K562 (cell line): ENCODE data around the gene LUC7L. TPM values are rescaled to one million over a fixed set of nuclear protein-coding genes. Genes with fewer than 3 reads are reported as not detected.

Experiments used
- CBX8 ChIP-seq: fragments of 200-600 bp; sonication (generic); IDR thresholded peaks from 2 replicates; pipeline ENCODE4 v1.6.1; 2012; ENCODE audit warnings: borderline replicate concordance, mixed run types, low read depth, mild to moderate bottlenecking, moderate library complexity, mixed read lengths, low read length, control low read depth, inconsistent platforms; ENCODE audit not compliant: poor library complexity, severe bottlenecking; ENCODE audit errors: extremely low read depth
- EZH2 ChIP-seq: IDR thresholded peaks from 2 replicates; pipeline ENCODE4 v1.6.1; 2012; ENCODE audit warnings: low read depth, mild to moderate bottlenecking, inconsistent platforms, low read length, borderline replicate concordance
- IFI16 ChIP-seq: fragments of 250-450 bp; sonication (Bioruptor Pico); IDR thresholded peaks from 2 replicates; pipeline ENCODE4 v2.1.2; 2022; ENCODE audit warnings: mild to moderate bottlenecking, inconsistent platforms
- MYBL2 ChIP-seq, 2 experiments: fragments of 450-650 bp in 1 of 2; sonication (generic) in 1 of 2; formaldehyde crosslinking in 1 of 2; IDR thresholded peaks; 2 replicates each; pipeline versions ENCODE4 v1.6.1 to v1.8.1; 2017 to 2022; ENCODE audit warnings: borderline replicate concordance in 1 of 2, inconsistent platforms in 1 of 2, low read depth in 1 of 2, mild to moderate bottlenecking in 1 of 2, missing genetic modification reagents in 1 of 2, moderate library complexity in 1 of 2
- SRSF7 ChIP-seq: fragments of 200-400 bp; formaldehyde crosslinking; optimal IDR thresholded peaks from 2 replicates; pipeline ENCODE3; 2017; ENCODE audit warnings: mild to moderate bottlenecking, low read depth, low read length
- TAF9B ChIP-seq: fragments of 450-650 bp; IDR thresholded peaks from 2 replicates; pipeline ENCODE4 v1.6.1; 2018; ENCODE audit warnings: mild to moderate bottlenecking; ENCODE audit not compliant: partially characterized antibody
- TBP ChIP-seq: optimal IDR thresholded peaks from 2 replicates; pipeline ENCODE3; 2011; ENCODE audit warnings: low read depth, low read length, improper control_type of control experiment
- ZKSCAN8 ChIP-seq: fragments of 200-800 bp; sonication (Bioruptor generic); IDR thresholded peaks from 2 replicates; pipeline ENCODE4 v1.6.1; 2016; ENCODE audit warnings: missing genetic modification characterization, missing compliant biosample characterization
- ZNF24 ChIP-seq: fragments of 450-650 bp; IDR thresholded peaks from 2 replicates; pipeline ENCODE4 v1.6.1; 2016
- ZNF584 ChIP-seq: fragments of 200-800 bp; sonication (Bioruptor generic); IDR thresholded peaks from 2 replicates; pipeline ENCODE4 v1.6.1; 2016; ENCODE audit warnings: low read depth, mild to moderate bottlenecking, missing genetic modification characterization, missing compliant biosample characterization
- ZNF707 ChIP-seq: fragments of 250-450 bp; sonication (Bioruptor Pico); conservative IDR thresholded peaks from 2 replicates; pipeline ENCODE4 v1.8.0; 2022; ENCODE audit warnings: inconsistent platforms, mild to moderate bottlenecking, moderate library complexity
- ZNF766 ChIP-seq: fragments of 200-800 bp; sonication (Bioruptor generic); conservative IDR thresholded peaks from 2 replicates; pipeline ENCODE4 v1.6.1; 2016; ENCODE audit warnings: missing genetic modification characterization, missing compliant biosample characterization
- ZNF79 ChIP-seq: fragments of 250-450 bp; sonication (Bioruptor Pico); IDR thresholded peaks from 2 replicates; pipeline ENCODE4 v1.4.0; 2020; ENCODE audit warnings: low read depth, mild to moderate bottlenecking, moderate library complexity
- polyA plus RNA-seq, 8 experiments: library from polyadenylated mRNA; depleted of rRNA in 4 of 8; stranded (reverse) in 5 of 8; unstranded in 3 of 8; fragments of >200 nt; fragmentation: Nextera tagmentation in 2 of 8; fragmentation: Illumina TruSeq in 1 of 8; extraction: Ambion mirVana in 2 of 8; extraction: Trizol in 1 of 8; gene quantifications; 2 replicates each; pipeline versions ENCODE4 v1.2.1 to v1.2.3, GENCODE V29; 2011 to 2014; ENCODE audit warnings: inconsistent platforms in 1 of 8, missing spikeins in 1 of 8
- total RNA-seq, 7 experiments: library from RNA; depleted of rRNA in 6 of 7; stranded (reverse); fragments of >200 nt in 6 of 7; fragmentation: Illumina TruSeq in 2 of 7; extraction: Trizol in 2 of 7; gene quantifications; 2 replicates each; pipeline versions ENCODE4 v1.2.1 to v1.2.3, GENCODE V29; 2011 to 2021; ENCODE audit warnings: low replicate concordance in 1 of 7
- TF ChIP-seq, protein P1 (sequence below): fragments of 450-650 bp; IDR thresholded peaks from 2 replicates; pipeline ENCODE4 v1.6.1; 2014; ENCODE audit warnings: low read depth, mild to moderate bottlenecking, moderate library complexity, borderline replicate concordance
- TF ChIP-seq, protein P2 (sequence below), 2 experiments: fragments of 450-650 bp; IDR thresholded peaks; 2 replicates each; pipeline ENCODE4 v1.6.1; 2016
- TF ChIP-seq, protein P3 (sequence below): fragments of 250-450 bp; sonication (Bioruptor Pico); IDR thresholded peaks from 2 replicates; pipeline ENCODE4 v1.5.0; 2022; ENCODE audit warnings: mild to moderate bottlenecking

LUC7L gene
- total and polyA plus RNA-seq, 9 of the 15 experiments (the other 6 are each of a cell fraction or from before 2014, with no cell fraction given): 1.7 to 93.3 (median 59.5) TPM

- no peak for TF ChIP-seq ZNF707 (CRISPR knock-in tag)
- no peak for TF ChIP-seq SRSF7
- TF ChIP-seq ZKSCAN8 (CRISPR knock-in tag): no peak
- peak; percentile 18 for TF ChIP-seq TBP
- TF ChIP-seq ZNF766 (CRISPR knock-in tag): 0 out of 2 replicates have a peak, but pooled peaks have one; percentile 15
- no peak for TF ChIP-seq TAF9B
- no peak for TF ChIP-seq IFI16 (CRISPR knock-in tag)
- TF ChIP-seq, protein P1, sequence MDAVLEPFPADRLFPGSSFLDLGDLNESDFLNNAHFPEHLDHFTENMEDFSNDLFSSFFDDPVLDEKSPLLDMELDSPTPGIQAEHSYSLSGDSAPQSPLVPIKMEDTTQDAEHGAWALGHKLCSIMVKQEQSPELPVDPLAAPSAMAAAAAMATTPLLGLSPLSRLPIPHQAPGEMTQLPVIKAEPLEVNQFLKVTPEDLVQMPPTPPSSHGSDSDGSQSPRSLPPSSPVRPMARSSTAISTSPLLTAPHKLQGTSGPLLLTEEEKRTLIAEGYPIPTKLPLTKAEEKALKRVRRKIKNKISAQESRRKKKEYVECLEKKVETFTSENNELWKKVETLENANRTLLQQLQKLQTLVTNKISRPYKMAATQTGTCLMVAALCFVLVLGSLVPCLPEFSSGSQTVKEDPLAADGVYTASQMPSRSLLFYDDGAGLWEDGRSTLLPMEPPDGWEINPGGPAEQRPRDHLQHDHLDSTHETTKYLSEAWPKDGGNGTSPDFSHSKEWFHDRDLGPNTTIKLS: peak; percentile 91
- TF ChIP-seq ZNF584 (CRISPR knock-in tag): no peak; the same call in 1 of the 2 replicates
- TF ChIP-seq, protein P2, sequence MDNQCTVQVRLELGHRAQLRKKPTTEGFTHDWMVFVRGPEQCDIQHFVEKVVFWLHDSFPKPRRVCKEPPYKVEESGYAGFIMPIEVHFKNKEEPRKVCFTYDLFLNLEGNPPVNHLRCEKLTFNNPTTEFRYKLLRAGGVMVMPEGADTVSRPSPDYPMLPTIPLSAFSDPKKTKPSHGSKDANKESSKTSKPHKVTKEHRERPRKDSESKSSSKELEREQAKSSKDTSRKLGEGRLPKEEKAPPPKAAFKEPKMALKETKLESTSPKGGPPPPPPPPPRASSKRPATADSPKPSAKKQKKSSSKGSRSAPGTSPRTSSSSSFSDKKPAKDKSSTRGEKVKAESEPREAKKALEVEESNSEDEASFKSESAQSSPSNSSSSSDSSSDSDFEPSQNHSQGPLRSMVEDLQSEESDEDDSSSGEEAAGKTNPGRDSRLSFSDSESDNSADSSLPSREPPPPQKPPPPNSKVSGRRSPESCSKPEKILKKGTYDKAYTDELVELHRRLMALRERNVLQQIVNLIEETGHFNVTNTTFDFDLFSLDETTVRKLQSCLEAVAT (IDR thresholded peaks at IDR 0.05): no peak
- TF ChIP-seq EZH2: no peak
- TF ChIP-seq CBX8: no peak
- TF ChIP-seq ZNF79 (CRISPR knock-in tag): no peak
- no peak for TF ChIP-seq MYBL2 (IDR thresholded peaks at IDR 0.05; ENCODE audit: low read depth)
- peak; percentile 73 for TF ChIP-seq MYBL2 (CRISPR knock-in tag; IDR thresholded peaks at IDR 0.05; ENCODE audit: borderline replicate concordance)
- TF ChIP-seq ZNF24: 0 out of 2 replicates have a peak, but pooled peaks have one; percentile 45
- TF ChIP-seq, protein P3, sequence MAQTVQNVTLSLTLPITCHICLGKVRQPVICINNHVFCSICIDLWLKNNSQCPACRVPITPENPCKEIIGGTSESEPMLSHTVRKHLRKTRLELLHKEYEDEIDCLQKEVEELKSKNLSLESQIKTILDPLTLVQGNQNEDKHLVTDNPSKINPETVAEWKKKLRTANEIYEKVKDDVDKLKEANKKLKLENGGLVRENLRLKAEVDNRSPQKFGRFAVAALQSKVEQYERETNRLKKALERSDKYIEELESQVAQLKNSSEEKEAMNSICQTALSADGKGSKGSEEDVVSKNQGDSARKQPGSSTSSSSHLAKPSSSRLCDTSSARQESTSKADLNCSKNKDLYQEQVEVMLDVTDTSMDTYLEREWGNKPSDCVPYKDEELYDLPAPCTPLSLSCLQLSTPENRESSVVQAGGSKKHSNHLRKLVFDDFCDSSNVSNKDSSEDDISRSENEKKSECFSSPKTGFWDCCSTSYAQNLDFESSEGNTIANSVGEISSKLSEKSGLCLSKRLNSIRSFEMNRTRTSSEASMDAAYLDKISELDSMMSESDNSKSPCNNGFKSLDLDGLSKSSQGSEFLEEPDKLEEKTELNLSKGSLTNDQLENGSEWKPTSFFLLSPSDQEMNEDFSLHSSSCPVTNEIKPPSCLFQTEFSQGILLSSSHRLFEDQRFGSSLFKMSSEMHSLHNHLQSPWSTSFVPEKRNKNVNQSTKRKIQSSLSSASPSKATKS: no peak
Measured at GRCh38 chr16:180681-181564, 48.3 kb downstream of the LUC7L start (continued).
